NB4 (cell line): ENCODE data around the gene PLAAT1.

Experiments used
- MYC ChIP-seq: IDR thresholded peaks from 2 replicates; pipeline ENCODE4 v1.6.1; 2011; ENCODE audit warnings: low read depth, low read length
- POLR2A ChIP-seq: IDR thresholded peaks from 2 replicates; pipeline ENCODE4 v1.6.1; 2011; ENCODE audit warnings: mild to moderate bottlenecking; ENCODE audit not compliant: insufficient read length; ENCODE audit errors: extremely low read depth

DNA sequence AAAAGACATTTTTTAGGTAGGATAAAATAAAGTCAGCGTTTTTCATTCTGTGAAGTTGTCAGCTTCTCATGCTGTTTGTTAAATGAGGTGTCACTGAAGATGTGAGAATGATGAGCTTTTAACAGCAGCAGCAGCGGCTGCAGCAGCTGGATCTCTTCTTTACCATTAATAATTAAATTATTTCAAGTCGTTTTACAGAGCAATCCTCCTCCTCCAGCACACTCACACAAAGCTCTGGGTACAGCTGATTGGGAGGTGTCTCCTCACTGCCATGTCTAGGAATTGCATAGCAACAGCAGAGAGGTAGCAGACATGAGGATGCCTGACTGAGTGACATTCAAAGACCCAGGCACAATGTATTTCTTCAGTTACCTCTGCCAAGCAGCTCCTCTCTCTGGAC lies 46.7 kb upstream of the PLAAT1 start:
- TF ChIP-seq MYC (no peak), POLR2A (no peak)
